A673 (cell line): ENCODE measurements around the gene NASP.

Experiments
- CTCF ChIP-seq: fragments of 300-800, 200-600 bp; sonication (generic); conservative IDR thresholded peaks from 2 replicates; pipeline ENCODE4 v1.5.1; 2017; ENCODE audit warnings: low read depth, mild to moderate bottlenecking, antibody characterized with exemption, low read length, moderate library complexity, mixed read lengths
- EZH2 ChIP-seq: fragments of 200-600 bp; sonication (generic); IDR thresholded peaks from 2 replicates; pipeline ENCODE4 v1.6.1; 2017; ENCODE audit warnings: borderline replicate concordance, low read depth, mild to moderate bottlenecking, mixed read lengths, antibody characterized with exemption, low read length; ENCODE audit not compliant: poor library complexity, severe bottlenecking

- TF ChIP-seq EZH2 (no peak), CTCF (no peak)
These were observed at the start of gene NASP for GRCh38 chr1:45583666-45584350.
